OCI-LY3 (cell line): ENCODE measurements around the gene TRDN.

Experiments used
- H2AFZ ChIP-seq: fragments of 200-600, 300-600 bp; shearing (Covaris generic); 2 replicates; pipeline ENCODE4 v1.6.0; 2014; ENCODE audit warnings: antibody characterized with exemption, low read depth, low read length
- H3K27ac ChIP-seq: fragments of 200-600, 300-600 bp; sonication (generic); 2 replicates; pipeline ENCODE4 v1.5.1; 2014; ENCODE audit warnings: mild to moderate bottlenecking, low read length, moderate library complexity, mixed read lengths
- H3K27me3 ChIP-seq: fragments of 200-600, 300-600 bp; sonication (generic); 2 replicates; pipeline ENCODE4 v1.6.1; 2014; ENCODE audit warnings: low read depth, low read length, mixed read lengths
- H3K36me3 ChIP-seq: fragments of 200-600, 300-600 bp; sonication (generic); replicated peaks from 2 replicates; pipeline ENCODE3; 2014; ENCODE audit warnings: low read depth, low read length, mixed read lengths
- H3K4me1 ChIP-seq: fragments of 300-600, 200-600 bp; sonication (generic); 2 replicates; pipeline ENCODE4 v1.6.1; 2014; ENCODE audit warnings: low read length, mixed read lengths
- H3K4me2 ChIP-seq: fragments of 200-600, 300-600 bp; sonication (generic); 2 replicates; pipeline ENCODE4 v1.6.1; 2014; ENCODE audit warnings: low read length, mixed read lengths
- H3K4me3 ChIP-seq: fragments of 300-600, 200-600 bp; sonication (generic); 2 replicates; pipeline ENCODE4 v1.5.1; 2014; ENCODE audit warnings: antibody characterized with exemption, mild to moderate bottlenecking, low read length, moderate library complexity
- H3K79me2 ChIP-seq: fragments of 300-600, 200-600 bp; shearing (Covaris generic); 2 replicates; pipeline ENCODE4 v1.6.1; 2014; ENCODE audit warnings: mild to moderate bottlenecking, low read length, mixed read lengths
- H3K9ac ChIP-seq: fragments of 300-600, 200-600 bp; shearing (Covaris generic); 2 replicates; pipeline ENCODE4 v1.6.0; 2014; ENCODE audit warnings: mild to moderate bottlenecking, low read length, moderate library complexity
- H3K9me3 ChIP-seq: fragments of 200-600, 300-600 bp; shearing (Covaris generic); 2 replicates; pipeline ENCODE4 v1.6.1; 2014; ENCODE audit warnings: low read length, mixed read lengths; ENCODE audit not compliant: insufficient read depth
- H4K20me1 ChIP-seq: fragments of 200-600, 300-600 bp; sonication (generic); 2 replicates; pipeline ENCODE4 v1.6.1; 2016; ENCODE audit warnings: low read length, mixed read lengths; ENCODE audit not compliant: insufficient read depth
- EZH2phosphoT487 ChIP-seq: fragments of 200-600 bp; shearing (Covaris generic); IDR thresholded peaks from 2 replicates; pipeline ENCODE4 v1.6.1; 2018; ENCODE audit warnings: antibody characterized with exemption, mixed run types, low read depth
- TF ChIP-seq, protein P1 (sequence below): fragments of 200-600, 300-600 bp; sonication (generic); IDR thresholded peaks from 2 replicates; pipeline ENCODE4 v1.5.1; 2014; ENCODE audit warnings: antibody characterized with exemption, low read length, low read depth

TRDN gene

DNA sequence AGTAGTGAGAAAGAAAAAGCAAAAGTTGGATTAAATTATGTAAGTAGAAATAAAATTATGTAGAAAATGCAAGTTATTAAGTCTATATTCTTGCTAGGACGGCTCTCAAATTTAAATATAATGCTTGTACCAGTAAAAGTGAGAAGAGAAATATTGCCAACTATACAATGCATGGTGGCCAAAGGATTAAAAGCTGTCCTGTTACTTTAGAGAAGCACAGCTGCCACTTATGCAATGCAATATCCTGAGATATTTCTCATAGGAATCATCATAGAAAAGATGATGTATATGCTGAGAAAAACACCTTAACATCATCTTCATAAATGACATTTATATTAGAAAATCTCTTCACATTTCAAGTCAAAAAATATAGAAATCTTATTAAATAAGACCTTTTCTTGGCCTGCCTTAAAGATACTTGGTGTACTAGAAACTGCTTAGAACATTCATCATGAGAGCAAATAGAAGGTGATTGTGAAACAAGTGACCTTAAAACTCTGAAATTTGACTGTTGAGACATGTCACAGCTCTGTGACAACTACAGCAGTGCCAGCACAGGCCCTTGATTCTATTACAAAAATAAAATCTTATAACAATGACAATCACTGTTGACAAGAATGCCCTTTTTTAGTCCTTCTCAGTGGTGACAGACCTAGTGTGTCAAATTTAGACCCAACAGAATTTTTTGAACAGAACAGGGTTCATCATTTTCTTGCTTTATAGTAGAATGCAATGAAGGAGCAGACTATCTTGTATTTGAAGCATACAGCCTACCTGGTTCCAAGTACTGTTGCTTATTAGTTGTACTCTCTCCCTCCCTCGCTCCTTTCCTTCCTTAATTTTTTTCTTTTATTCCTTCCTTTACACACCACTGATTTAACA, 467.6 kb downstream of the TRDN start:
- no peaks in the 10 kb centered on the region for H3K4me1 ChIP-seq
- H3K27ac ChIP-seq = no peak overlapping the region
- no peak overlapping the region for H2AFZ ChIP-seq
- no peak overlapping the region for H3K9ac ChIP-seq
- no peaks in the 10 kb centered on the region for H3K27me3 ChIP-seq
- no peaks in the 10 kb centered on the region for H3K79me2 ChIP-seq
- no peaks in the 10 kb centered on the region for H3K36me3 ChIP-seq
- TF ChIP-seq EZH2phosphoT487 = no peak
- H3K4me2 ChIP-seq = no peak overlapping the region
- no peak overlapping the region for H3K4me3 ChIP-seq
- H3K9me3 ChIP-seq = no peaks in the 10 kb centered on the region
- no peaks in the 10 kb centered on the region for H4K20me1 ChIP-seq

DNA sequence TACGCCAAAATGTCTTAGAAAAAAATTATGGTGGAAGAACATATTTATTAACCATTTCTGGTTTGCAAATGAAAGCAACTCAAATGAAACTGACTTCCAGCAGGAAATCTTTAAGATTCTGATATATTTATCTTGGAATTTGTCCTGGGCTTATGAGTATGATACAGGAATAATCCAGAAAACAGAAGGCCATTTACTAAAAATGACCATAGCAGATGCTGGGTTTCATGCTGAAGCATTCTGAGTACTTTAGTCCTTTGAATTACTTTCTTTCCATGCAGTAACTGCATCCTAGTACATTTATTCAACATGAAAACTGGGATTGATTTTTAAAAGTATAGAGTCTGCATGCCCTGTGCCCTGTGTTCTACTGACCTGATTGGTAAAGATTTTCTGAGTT, 468.3 kb downstream of the TRDN start:
- no peak overlapping the region for H3K9ac ChIP-seq
- H3K79me2 ChIP-seq = no peaks in the 10 kb centered on the region
- H3K27me3 ChIP-seq = no peaks in the 10 kb centered on the region
- H3K4me1 ChIP-seq = no peaks in the 10 kb centered on the region
- no peaks in the 10 kb centered on the region for H4K20me1 ChIP-seq
- H3K4me2 ChIP-seq = no peak overlapping the region
- no peak overlapping the region for H3K4me3 ChIP-seq
- no peaks in the 10 kb centered on the region for H3K36me3 ChIP-seq
- no peak overlapping the region for H3K27ac ChIP-seq
- H2AFZ ChIP-seq = no peak overlapping the region
- TF ChIP-seq, protein P1, sequence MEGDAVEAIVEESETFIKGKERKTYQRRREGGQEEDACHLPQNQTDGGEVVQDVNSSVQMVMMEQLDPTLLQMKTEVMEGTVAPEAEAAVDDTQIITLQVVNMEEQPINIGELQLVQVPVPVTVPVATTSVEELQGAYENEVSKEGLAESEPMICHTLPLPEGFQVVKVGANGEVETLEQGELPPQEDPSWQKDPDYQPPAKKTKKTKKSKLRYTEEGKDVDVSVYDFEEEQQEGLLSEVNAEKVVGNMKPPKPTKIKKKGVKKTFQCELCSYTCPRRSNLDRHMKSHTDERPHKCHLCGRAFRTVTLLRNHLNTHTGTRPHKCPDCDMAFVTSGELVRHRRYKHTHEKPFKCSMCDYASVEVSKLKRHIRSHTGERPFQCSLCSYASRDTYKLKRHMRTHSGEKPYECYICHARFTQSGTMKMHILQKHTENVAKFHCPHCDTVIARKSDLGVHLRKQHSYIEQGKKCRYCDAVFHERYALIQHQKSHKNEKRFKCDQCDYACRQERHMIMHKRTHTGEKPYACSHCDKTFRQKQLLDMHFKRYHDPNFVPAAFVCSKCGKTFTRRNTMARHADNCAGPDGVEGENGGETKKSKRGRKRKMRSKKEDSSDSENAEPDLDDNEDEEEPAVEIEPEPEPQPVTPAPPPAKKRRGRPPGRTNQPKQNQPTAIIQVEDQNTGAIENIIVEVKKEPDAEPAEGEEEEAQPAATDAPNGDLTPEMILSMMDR = no peak
- TF ChIP-seq EZH2phosphoT487 = no peak
- no peaks in the 10 kb centered on the region for H3K9me3 ChIP-seq
